ENCODE data around the gene RAB40B. TPM values are rescaled to one million over a fixed set of nuclear protein-coding genes. Genes with fewer than 3 reads are reported as not detected.

RAB40B gene
- total RNA-seq, 1 donor from 2014 or later = 20.0 TPM

DNA sequence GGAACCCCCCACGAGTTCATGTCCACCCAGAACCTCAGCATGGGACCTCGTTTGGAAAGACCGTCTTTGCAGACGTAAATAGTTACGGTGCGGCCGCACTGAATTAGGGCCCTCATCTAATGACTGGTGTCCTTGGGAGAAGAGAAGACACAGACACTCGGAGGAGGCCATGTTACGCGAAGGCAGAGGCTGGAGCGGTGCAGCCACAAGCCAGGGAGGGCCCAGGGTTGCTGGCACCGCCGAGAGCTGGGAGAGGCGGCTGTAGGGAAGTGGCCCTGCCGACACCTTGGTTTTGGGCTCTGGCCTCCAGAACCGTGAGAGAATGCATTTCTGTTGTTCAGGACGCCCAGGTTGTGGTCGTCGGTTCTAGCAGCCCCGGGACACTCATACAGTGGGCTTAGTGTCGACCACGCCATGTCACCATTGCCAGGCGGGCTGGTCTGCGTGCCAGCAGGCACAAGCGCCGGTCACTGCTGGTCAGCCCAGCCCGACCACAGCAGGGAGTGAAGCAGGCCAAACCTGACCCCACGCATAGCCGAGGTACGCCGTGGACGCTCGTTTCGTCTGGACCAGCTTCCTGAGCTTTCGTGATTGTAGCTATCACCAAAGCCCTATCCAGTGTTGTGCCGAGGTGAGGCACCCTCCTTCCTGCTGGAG, 39.6 kb downstream of the RAB40B start:
- Mint-ChIP-seq H3K4me3 (ENCODE audit: unreplicated experiment) (no peak overlapping the region), H3K9me3 (ENCODE audit: low read depth) (no peaks in the 10 kb centered on the region), H3K36me3 (ENCODE audit: low read depth) (peaks cover 18% of the 10 kb centered on the region), H3K27me3 (ENCODE audit: low read depth) (no peaks in the 10 kb centered on the region), H3K4me1 (ENCODE audit: low read depth) (no peaks in the 10 kb centered on the region), H3K27ac (ENCODE audit: unreplicated experiment) (no peak overlapping the region)
- peak; percentile 74 for DNase-seq (ENCODE audit: low spot score)
- no peak for TF ChIP-seq CTCF (IDR thresholded peaks at IDR 0.05)

GRCh38 chr17:82658331-82658730, 40.2 kb downstream of the RAB40B start:
- Mint-ChIP-seq H3K27ac (ENCODE audit: unreplicated experiment) (no peak overlapping the region), H3K36me3 (ENCODE audit: low read depth) (peaks cover 18% of the 10 kb centered on the region), H3K4me3 (ENCODE audit: unreplicated experiment) (no peak overlapping the region), H3K9me3 (ENCODE audit: low read depth) (no peaks in the 10 kb centered on the region), H3K27me3 (ENCODE audit: low read depth) (no peaks in the 10 kb centered on the region), H3K4me1 (ENCODE audit: low read depth) (no peaks in the 10 kb centered on the region)
- no peak for DNase-seq (ENCODE audit: low spot score)
- no peak for TF ChIP-seq CTCF (IDR thresholded peaks at IDR 0.05)

DNA sequence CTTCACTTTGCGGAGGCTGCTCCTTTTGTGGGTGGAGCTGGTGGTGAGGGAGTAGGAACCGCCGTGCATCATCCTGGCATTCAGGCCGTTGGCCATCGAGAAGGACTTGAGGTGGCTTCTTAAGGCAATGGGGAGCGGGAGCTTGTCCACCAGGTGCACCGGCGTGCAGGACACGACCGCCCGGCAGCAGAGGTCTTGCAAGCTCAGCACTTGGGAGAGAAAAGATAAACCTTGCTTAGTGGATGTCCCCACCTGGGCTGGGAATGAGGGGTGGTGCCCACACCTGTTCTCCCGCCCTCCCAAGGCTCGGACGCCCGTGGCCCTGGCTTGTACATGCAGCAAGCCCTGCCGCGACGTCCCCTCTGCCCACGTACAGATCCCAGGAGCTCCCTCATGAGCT, 40.6 kb downstream of the RAB40B start:
- peak; percentile 71 for DNase-seq (ENCODE audit: low spot score)
- Mint-ChIP-seq H3K27me3 (ENCODE audit: low read depth) (no peaks in the 10 kb centered on the region), H3K4me3 (ENCODE audit: unreplicated experiment) (no peak overlapping the region), H3K27ac (ENCODE audit: unreplicated experiment) (no peak overlapping the region), H3K9me3 (ENCODE audit: low read depth) (no peaks in the 10 kb centered on the region), H3K4me1 (ENCODE audit: low read depth) (no peaks in the 10 kb centered on the region), H3K36me3 (ENCODE audit: low read depth) (peaks cover 18% of the 10 kb centered on the region)
- TF ChIP-seq CTCF (IDR thresholded peaks at IDR 0.05) = no peak

DNA sequence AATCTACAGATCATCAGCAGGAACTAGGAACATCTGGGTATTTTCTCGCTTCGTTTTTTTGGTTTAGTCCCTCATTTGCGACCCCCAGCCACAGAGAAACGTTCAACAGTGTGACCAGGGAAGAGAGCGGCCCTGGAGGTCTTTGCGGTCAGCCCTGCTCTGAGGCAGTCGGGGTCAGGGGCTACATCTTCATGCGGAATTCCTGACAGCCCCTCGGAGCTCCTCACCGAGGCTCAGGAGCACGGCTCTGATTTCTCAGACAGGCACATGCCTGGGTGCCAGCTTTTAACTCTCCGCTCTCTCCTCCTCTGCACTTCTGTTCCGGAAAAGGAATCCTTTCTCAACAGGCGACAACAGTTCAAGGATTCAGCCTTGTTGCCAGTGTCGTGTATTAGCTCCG, 42.2 kb downstream of the RAB40B start:
- Mint-ChIP-seq H3K4me1 (ENCODE audit: low read depth) (no peaks in the 10 kb centered on the region), H3K36me3 (ENCODE audit: low read depth) (peaks cover 18% of the 10 kb centered on the region), H3K27ac (ENCODE audit: unreplicated experiment) (no peak overlapping the region), H3K27me3 (ENCODE audit: low read depth) (no peaks in the 10 kb centered on the region), H3K4me3 (ENCODE audit: unreplicated experiment) (no peak overlapping the region), H3K9me3 (ENCODE audit: low read depth) (no peaks in the 10 kb centered on the region)
- peak; percentile 55 for DNase-seq (ENCODE audit: low spot score)
- no peak for TF ChIP-seq CTCF (IDR thresholded peaks at IDR 0.05)

DNA sequence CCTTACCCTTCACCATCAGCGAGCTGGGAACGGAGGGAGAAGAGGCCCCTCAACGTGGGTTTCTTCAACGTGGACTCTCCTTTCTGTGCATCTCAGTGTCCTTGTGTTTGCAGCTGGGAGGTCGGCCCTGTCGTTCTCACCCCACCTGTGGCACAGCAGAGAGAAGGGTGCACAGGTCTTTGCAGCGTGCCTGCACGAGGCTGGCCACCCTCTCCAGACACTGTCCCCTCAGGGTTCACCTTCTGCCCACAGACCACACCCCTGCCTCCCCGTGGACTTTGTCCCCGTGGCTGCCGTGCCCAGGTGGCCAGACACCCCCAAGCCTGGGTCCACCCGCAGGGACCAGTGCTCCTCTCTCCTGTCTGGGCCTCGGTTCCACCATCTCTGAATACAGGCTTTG, 43.0 kb downstream of the RAB40B start:
- Mint-ChIP-seq H3K36me3 (ENCODE audit: low read depth) (peaks cover 15% of the 10 kb centered on the region), H3K4me3 (ENCODE audit: unreplicated experiment) (no peak overlapping the region), H3K27me3 (ENCODE audit: low read depth) (no peaks in the 10 kb centered on the region), H3K27ac (ENCODE audit: unreplicated experiment) (no peak overlapping the region), H3K9me3 (ENCODE audit: low read depth) (no peaks in the 10 kb centered on the region), H3K4me1 (ENCODE audit: low read depth) (no peaks in the 10 kb centered on the region)
- no peak for TF ChIP-seq CTCF (IDR thresholded peaks at IDR 0.05)
- peak; percentile 57 for DNase-seq (ENCODE audit: low spot score)
